NB4 (cell line): ENCODE results near the gene TIAL1.

Experiments used
- POLR2A ChIP-seq: IDR thresholded peaks from 2 replicates; pipeline ENCODE4 v1.6.1; 2011; ENCODE audit warnings: mild to moderate bottlenecking; ENCODE audit not compliant: insufficient read length; ENCODE audit errors: extremely low read depth
- TF ChIP-seq, protein P1 (sequence below): IDR thresholded peaks from one replicate; pipeline ENCODE4 v1.5.1; 2012; ENCODE audit warnings: low read depth, low read length

DNA sequence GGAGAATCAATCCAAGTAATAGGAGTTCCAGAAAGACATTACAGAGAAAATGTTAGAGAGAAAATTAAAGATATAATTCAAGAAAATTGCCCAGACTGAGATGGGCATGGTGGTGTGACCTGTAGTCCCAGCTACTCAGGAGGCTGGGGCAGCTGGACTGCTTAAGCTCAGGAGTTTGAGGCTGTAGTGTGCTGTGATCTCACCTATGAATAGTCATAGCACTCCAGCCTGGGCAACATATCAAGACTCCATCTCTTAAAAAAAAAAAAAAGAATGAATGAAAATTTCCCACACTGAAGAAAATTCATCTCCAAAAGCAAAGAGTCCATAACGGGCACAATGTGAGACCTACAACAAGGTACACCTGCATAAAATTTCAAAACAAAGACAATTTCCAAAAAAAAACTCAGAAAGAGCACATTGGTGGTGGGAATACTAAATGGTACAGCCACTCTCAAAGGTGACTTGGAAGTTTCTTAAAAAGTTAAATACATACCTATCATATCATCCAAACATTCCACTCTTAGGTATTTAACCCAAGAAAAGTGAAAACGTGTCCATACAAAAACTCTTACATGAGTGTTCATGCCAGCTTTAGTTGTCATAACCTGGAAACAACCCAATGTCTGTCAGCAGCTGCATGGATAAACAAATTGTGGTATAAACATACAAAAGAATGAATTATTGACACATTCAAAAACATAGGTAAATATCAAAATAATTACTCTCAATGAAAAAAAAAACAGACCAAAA is 47.3 kb downstream of the TIAL1 start:
- TF ChIP-seq POLR2A: no peak
- TF ChIP-seq, protein P1, sequence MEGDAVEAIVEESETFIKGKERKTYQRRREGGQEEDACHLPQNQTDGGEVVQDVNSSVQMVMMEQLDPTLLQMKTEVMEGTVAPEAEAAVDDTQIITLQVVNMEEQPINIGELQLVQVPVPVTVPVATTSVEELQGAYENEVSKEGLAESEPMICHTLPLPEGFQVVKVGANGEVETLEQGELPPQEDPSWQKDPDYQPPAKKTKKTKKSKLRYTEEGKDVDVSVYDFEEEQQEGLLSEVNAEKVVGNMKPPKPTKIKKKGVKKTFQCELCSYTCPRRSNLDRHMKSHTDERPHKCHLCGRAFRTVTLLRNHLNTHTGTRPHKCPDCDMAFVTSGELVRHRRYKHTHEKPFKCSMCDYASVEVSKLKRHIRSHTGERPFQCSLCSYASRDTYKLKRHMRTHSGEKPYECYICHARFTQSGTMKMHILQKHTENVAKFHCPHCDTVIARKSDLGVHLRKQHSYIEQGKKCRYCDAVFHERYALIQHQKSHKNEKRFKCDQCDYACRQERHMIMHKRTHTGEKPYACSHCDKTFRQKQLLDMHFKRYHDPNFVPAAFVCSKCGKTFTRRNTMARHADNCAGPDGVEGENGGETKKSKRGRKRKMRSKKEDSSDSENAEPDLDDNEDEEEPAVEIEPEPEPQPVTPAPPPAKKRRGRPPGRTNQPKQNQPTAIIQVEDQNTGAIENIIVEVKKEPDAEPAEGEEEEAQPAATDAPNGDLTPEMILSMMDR: no peak
